DND-41 (cell line): ENCODE results near the gene CYP19A1.

Experiments used
- ATAC-seq: fragments of 200-7000 bp; cut with Tn5 transposase; 3 replicates; pipeline ENCODE4 v1.9.1; 2021; ENCODE audit warnings: low read depth; ENCODE audit not compliant: insufficient read depth
- DNase-seq: peaks from one replicate; pipeline ENCODE4 v3.0.0-alpha.2; 2020
- H2AFZ ChIP-seq: 2 replicates; pipeline ENCODE4 v1.6.0; 2012; ENCODE audit warnings: low read depth, low read length
- H3K27ac ChIP-seq: 2 replicates; pipeline ENCODE4 v1.5.1; 2012; ENCODE audit warnings: low read length, inconsistent platforms
- H3K27me3 ChIP-seq: fragments of 200-600 bp; sonication (generic); 2 replicates; pipeline ENCODE4 v1.6.0; 2012; ENCODE audit warnings: low read length, mild to moderate bottlenecking, inconsistent platforms; ENCODE audit not compliant: insufficient read depth, poor library complexity
- H3K36me3 ChIP-seq: 2 replicates; pipeline ENCODE4 v1.5.1; 2012; ENCODE audit warnings: low read length, inconsistent platforms; ENCODE audit not compliant: insufficient read depth
- H3K4me1 ChIP-seq: 2 replicates; pipeline ENCODE4 v1.5.1; 2012; ENCODE audit warnings: mild to moderate bottlenecking, low read length; ENCODE audit not compliant: insufficient read depth
- H3K4me2 ChIP-seq: 2 replicates; pipeline ENCODE4 v1.6.0; 2012; ENCODE audit warnings: mild to moderate bottlenecking, moderate library complexity, low read length, inconsistent platforms; ENCODE audit not compliant: insufficient read depth
- H3K4me3 ChIP-seq, 2 experiments: fragments of 200-600 bp in 1 of 2; shearing (Covaris generic) in 1 of 2; 2 replicates each; pipeline ENCODE4 v1.5.1; 2012 to 2016; ENCODE audit warnings: inconsistent platforms in 2 of 2, low read length in 2 of 2, mild to moderate bottlenecking in 2 of 2, low read depth in 1 of 2, moderate library complexity in 1 of 2
- H3K79me2 ChIP-seq: 2 replicates; pipeline ENCODE4 v1.6.0; 2012; ENCODE audit warnings: low read length, inconsistent platforms; ENCODE audit not compliant: insufficient read depth
- H3K9ac ChIP-seq: 2 replicates; pipeline ENCODE4 v1.6.0; 2012; ENCODE audit warnings: low read depth, mild to moderate bottlenecking, inconsistent platforms, low read length, moderate library complexity
- H3K9me3 ChIP-seq: 2 replicates; pipeline ENCODE4 v1.5.1; 2012; ENCODE audit warnings: low read length, moderate library complexity, mild to moderate bottlenecking, inconsistent platforms; ENCODE audit not compliant: insufficient read depth, severe bottlenecking
- H4K20me1 ChIP-seq: 2 replicates; pipeline ENCODE4 v1.6.0; 2012; ENCODE audit warnings: low read length; ENCODE audit not compliant: insufficient read depth
- EZH2 ChIP-seq: IDR thresholded peaks from 3 replicates; pipeline ENCODE4 v1.6.1; 2012; ENCODE audit warnings: borderline replicate concordance, low read depth, mild to moderate bottlenecking, moderate library complexity, low read length, inconsistent platforms; ENCODE audit not compliant: severe bottlenecking
- TF ChIP-seq, protein P1 (sequence below): IDR thresholded peaks from 2 replicates; pipeline ENCODE4 v1.5.1; 2012; ENCODE audit warnings: borderline replicate concordance, low read length, moderate library complexity, mild to moderate bottlenecking; ENCODE audit not compliant: poor library complexity, severe bottlenecking; ENCODE audit errors: extremely low read depth

The CYP19A1 gene

DNA sequence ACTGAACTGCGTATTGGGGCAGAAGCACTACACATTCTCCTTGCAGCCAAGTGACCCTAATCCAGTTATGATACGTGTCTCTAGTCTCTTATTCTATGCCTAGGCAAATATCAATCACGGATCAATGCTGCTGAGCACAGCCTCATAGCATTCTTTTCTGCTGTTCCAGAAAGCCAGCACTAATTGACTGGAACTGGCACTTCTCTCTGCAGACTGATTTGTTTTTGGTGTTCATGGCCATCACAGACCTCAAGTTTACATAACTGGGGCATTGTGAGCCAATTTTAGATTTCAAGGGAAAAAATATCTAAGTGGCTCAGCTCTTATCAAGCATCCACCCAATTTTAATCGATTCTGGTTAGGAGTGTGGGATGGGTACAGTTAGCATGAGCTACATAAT, 41.0 kb upstream of the CYP19A1 start:
- Histone ChIP-seq H3K4me2 (no peak overlapping the region), H3K9ac (no peak overlapping the region), H3K27ac (no peak overlapping the region), H3K36me3 (no peaks in the 10 kb centered on the region), H2AFZ (no peak overlapping the region), H3K9me3 (no peaks in the 10 kb centered on the region), H3K4me1 (no peaks in the 10 kb centered on the region), H3K4me3 (no peak overlapping the region), H3K79me2 (no peaks in the 10 kb centered on the region), H4K20me1 (no peaks in the 10 kb centered on the region), H3K27me3 (no peaks in the 10 kb centered on the region)
- TF ChIP-seq EZH2, result no peak
- TF ChIP-seq, protein P1, sequence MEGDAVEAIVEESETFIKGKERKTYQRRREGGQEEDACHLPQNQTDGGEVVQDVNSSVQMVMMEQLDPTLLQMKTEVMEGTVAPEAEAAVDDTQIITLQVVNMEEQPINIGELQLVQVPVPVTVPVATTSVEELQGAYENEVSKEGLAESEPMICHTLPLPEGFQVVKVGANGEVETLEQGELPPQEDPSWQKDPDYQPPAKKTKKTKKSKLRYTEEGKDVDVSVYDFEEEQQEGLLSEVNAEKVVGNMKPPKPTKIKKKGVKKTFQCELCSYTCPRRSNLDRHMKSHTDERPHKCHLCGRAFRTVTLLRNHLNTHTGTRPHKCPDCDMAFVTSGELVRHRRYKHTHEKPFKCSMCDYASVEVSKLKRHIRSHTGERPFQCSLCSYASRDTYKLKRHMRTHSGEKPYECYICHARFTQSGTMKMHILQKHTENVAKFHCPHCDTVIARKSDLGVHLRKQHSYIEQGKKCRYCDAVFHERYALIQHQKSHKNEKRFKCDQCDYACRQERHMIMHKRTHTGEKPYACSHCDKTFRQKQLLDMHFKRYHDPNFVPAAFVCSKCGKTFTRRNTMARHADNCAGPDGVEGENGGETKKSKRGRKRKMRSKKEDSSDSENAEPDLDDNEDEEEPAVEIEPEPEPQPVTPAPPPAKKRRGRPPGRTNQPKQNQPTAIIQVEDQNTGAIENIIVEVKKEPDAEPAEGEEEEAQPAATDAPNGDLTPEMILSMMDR, result no peak
- ATAC-seq (no peak), DNase-seq (no peak)

DNA sequence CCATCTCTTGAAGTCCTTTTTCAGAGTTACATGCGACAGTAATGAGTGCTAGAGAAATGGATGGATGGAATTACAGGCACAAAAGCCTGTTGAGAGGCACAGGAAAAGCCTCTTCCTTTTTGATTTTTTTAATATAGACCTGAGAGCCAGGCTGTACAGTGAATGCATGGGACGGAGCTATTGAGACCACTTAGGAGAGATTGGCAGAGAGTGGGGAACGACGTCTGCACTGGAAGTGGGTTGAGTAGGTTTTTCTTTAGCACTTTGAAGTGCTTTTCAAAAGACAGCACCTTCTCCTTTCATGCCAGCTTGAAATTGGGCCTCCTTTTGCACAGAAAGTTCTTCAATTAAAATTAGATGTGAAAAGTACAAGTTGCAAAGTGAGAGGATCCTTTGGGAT, 40.0 kb upstream of the CYP19A1 start:
- H2AFZ ChIP-seq, result no peak overlapping the region
- DNase-seq, result no peak

DNA sequence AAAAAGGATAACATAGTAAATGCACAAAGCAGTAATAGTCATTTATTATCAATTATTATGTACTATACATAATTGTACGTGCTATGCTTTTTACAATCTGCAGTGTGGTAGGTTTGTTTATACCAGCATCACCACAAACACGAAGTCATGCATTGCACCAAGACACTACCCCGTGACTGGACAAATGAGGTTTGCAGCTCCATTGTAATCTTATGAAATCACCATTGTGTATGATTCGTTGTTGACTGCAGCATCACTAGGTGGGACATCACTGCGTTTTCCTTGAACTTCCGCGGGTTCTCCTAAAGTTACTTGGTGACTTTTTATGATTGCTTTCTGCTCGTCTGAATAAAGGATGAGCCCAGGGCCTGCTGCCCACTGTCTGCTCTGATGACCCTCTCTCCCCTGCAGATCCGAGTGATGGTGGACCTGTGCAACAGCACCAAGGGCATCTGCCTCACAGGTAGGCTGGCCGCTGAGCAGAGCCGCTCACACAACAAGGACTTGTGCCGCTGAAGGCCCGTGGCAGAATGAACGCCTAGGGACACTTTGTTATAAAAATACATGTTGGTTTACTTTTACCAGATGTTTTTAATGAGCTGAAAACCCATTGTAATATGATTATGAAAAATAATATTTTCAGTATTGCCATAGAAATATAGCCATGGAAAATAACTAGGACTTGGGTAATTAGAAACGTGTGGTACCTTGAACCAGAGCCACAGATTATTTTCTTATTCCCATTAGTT, 38.8 kb upstream of the CYP19A1 start:
- Histone ChIP-seq H3K4me3 (no peak overlapping the region), H3K36me3 (no peaks in the 10 kb centered on the region), H3K9me3 (no peaks in the 10 kb centered on the region), H3K79me2 (no peaks in the 10 kb centered on the region), H3K4me1 (no peaks in the 10 kb centered on the region), H3K27me3 (no peaks in the 10 kb centered on the region), H4K20me1 (no peaks in the 10 kb centered on the region), H3K4me2 (no peak overlapping the region), H3K27ac (no peak overlapping the region), H3K9ac (no peak overlapping the region), H2AFZ (no peak overlapping the region)
- DNase-seq (no peak), ATAC-seq (no peak)
- TF ChIP-seq, protein P1, result no peak
- TF ChIP-seq EZH2, result no peak

More for the DNA sequence above, 40.0 kb upstream of the CYP19A1 start:
- TF ChIP-seq, protein P1, result no peak
- TF ChIP-seq EZH2, result no peak
- no peaks in the 10 kb centered on the region for H3K4me1 ChIP-seq
- ATAC-seq, result no peak
- H3K36me3 ChIP-seq, result no peaks in the 10 kb centered on the region
- no peaks in the 10 kb centered on the region for H3K27me3 ChIP-seq
- no peaks in the 10 kb centered on the region for H4K20me1 ChIP-seq
- no peak overlapping the region for H3K4me2 ChIP-seq
- H3K4me3 ChIP-seq, result no peak overlapping the region
- no peaks in the 10 kb centered on the region for H3K9me3 ChIP-seq
- H3K79me2 ChIP-seq, result no peaks in the 10 kb centered on the region
- no peak overlapping the region for H3K27ac ChIP-seq
- H3K9ac ChIP-seq, result no peak overlapping the region
